IMR-90 (cell line): ENCODE results near the gene DYRK3. TPM values are rescaled to one million over a fixed set of nuclear protein-coding genes. Genes with fewer than 3 reads are reported as not detected.
"Not testable (repeated sequence)": the region's sequence is repeated elsewhere in the genome, so short reads cannot be mapped to it uniquely, and the experiment has no call there.

Source experiments
- ATAC-seq: fragments of 200-7000 bp; cut with Tn5 transposase; 2 replicates; pipeline ENCODE4 v1.9.1; 2020; ENCODE audit warnings: low read depth, mild to moderate bottlenecking, moderate library complexity
- BruUV-seq: library from RNA; stranded (reverse); fragments of 400-500 nt; replicated peaks from 2 replicates; lab custom pipeline; 2021; lab: Mats Ljungman, UMichigan
- CTCF ChIA-PET: fragments of 300-600 bp; formaldehyde crosslinking; extraction: SDS; loops from one replicate; lab custom pipeline; 2021; ENCODE audit warnings: antibody characterized with exemption; lab: Yijun Ruan, JAX
- POLR2A ChIA-PET: fragments of 300-600 bp; sonication (Branson Sonifier 250); formaldehyde crosslinking; loops from one replicate; lab custom pipeline; 2022; ENCODE audit warnings: antibody characterized with exemption; ENCODE audit not compliant: unreplicated experiment; lab: Charles Lee
- DNase-seq: peaks from one replicate; pipeline ENCODE4 v3.0.0; 2013
- H2AFZ ChIP-seq: replicated peaks from 2 replicates; pipeline ENCODE3; 2013; ENCODE audit warnings: low read length, mild to moderate bottlenecking; ENCODE audit not compliant: poor library complexity
- H2AK5ac ChIP-seq: 2 replicates; pipeline ENCODE4 v1.6.1; 2013; ENCODE audit warnings: low read depth, low read length, inconsistent platforms
- H2AK9ac ChIP-seq: replicated peaks from 2 replicates; pipeline ENCODE3; 2013; ENCODE audit warnings: mild to moderate bottlenecking, low read depth, low read length, moderate library complexity; ENCODE audit not compliant: poor library complexity
- H2BK120ac ChIP-seq: 2 replicates; pipeline ENCODE4 v1.6.1; 2013; ENCODE audit warnings: low read depth, low read length, inconsistent platforms
- H2BK15ac ChIP-seq: 3 replicates; pipeline ENCODE4 v1.6.1; 2013; ENCODE audit warnings: low read depth, low read length, inconsistent platforms
- H2BK20ac ChIP-seq: 2 replicates; pipeline ENCODE4 v1.6.1; 2013; ENCODE audit warnings: low read depth, mild to moderate bottlenecking, inconsistent platforms, low read length, moderate library complexity
- H2BK5ac ChIP-seq: 2 replicates; pipeline ENCODE4 v1.6.1; 2013; ENCODE audit warnings: mild to moderate bottlenecking, low read depth, low read length, inconsistent platforms; ENCODE audit not compliant: poor library complexity, severe bottlenecking
- H3K14ac ChIP-seq: replicated peaks from 2 replicates; pipeline ENCODE4 v1.6.1; 2013; ENCODE audit warnings: low read depth, low read length, inconsistent platforms
- H3K18ac ChIP-seq: 2 replicates; pipeline ENCODE4 v1.6.1; 2013; ENCODE audit warnings: low read depth, low read length, control low read depth
- H3K23ac ChIP-seq: 2 replicates; pipeline ENCODE4 v1.6.1; 2013; ENCODE audit warnings: low read depth, low read length, inconsistent platforms
- H3K27ac ChIP-seq: 2 replicates; pipeline ENCODE4 v1.5.1; 2013; ENCODE audit warnings: mild to moderate bottlenecking, control low read depth, low read length; ENCODE audit not compliant: insufficient read depth
- H3K27me3 ChIP-seq: 2 replicates; pipeline ENCODE4 v1.6.1; 2013; ENCODE audit warnings: low read length; ENCODE audit not compliant: control insufficient read depth, insufficient read depth
- H3K36me3 ChIP-seq: 2 replicates; pipeline ENCODE4 v1.6.1; 2013; ENCODE audit warnings: low read length, mixed read lengths; ENCODE audit not compliant: control insufficient read depth, insufficient read depth
- H3K4ac ChIP-seq: 2 replicates; pipeline ENCODE4 v1.6.1; 2013; ENCODE audit warnings: low read depth, low read length, inconsistent platforms
- H3K4me1 ChIP-seq: 2 replicates; pipeline ENCODE4 v1.6.1; 2013; ENCODE audit warnings: low read length, mixed read lengths; ENCODE audit not compliant: control insufficient read depth, insufficient read depth
- H3K4me2 ChIP-seq: 2 replicates; pipeline ENCODE4 v1.6.1; 2013; ENCODE audit warnings: low read depth, mild to moderate bottlenecking, control low read depth, low read length, moderate library complexity
- H3K4me3 ChIP-seq: 2 replicates; pipeline ENCODE4 v1.5.1; 2013; ENCODE audit warnings: low read depth, mild to moderate bottlenecking, control low read depth, low read length, moderate library complexity; ENCODE audit not compliant: insufficient read depth
- H3K56ac ChIP-seq: 2 replicates; pipeline ENCODE4 v1.6.1; 2013; ENCODE audit warnings: low read length, inconsistent platforms; ENCODE audit not compliant: insufficient read depth; ENCODE audit errors: extremely low read depth
- H3K79me1 ChIP-seq, 2 experiments: 2 replicates each; pipeline ENCODE4 v1.6.1; 2013; ENCODE audit warnings: low read length in 2 of 2, inconsistent platforms in 1 of 2, low read depth in 1 of 2
- H3K9ac ChIP-seq: 2 replicates; pipeline ENCODE4 v1.6.1; 2013; ENCODE audit warnings: low read depth, low read length, control low read depth
- H3K9me1 ChIP-seq: 2 replicates; pipeline ENCODE4 v1.6.1; 2013; ENCODE audit warnings: low read length, inconsistent platforms; ENCODE audit not compliant: insufficient read depth
- H3K9me3 ChIP-seq: 2 replicates; pipeline ENCODE4 v1.6.1; 2013; ENCODE audit warnings: low read length; ENCODE audit not compliant: control insufficient read depth, insufficient read depth
- H4K20me1 ChIP-seq: 2 replicates; pipeline ENCODE4 v1.6.1; 2013; ENCODE audit warnings: low read length, inconsistent platforms; ENCODE audit not compliant: insufficient read depth
- H4K5ac ChIP-seq: 2 replicates; pipeline ENCODE4 v1.6.1; 2013; ENCODE audit warnings: mild to moderate bottlenecking, low read depth, low read length, control low read depth
- H4K8ac ChIP-seq, 2 experiments: 2 replicates each; pipeline ENCODE4 v1.6.1; 2013; ENCODE audit warnings: low read depth in 2 of 2, low read length in 2 of 2, control low read depth in 1 of 2, inconsistent platforms in 1 of 2
- H4K91ac ChIP-seq: 2 replicates; pipeline ENCODE4 v1.6.1; 2013; ENCODE audit warnings: low read depth, low read length, inconsistent platforms; ENCODE audit not compliant: insufficient read depth
- CEBPB ChIP-seq: IDR thresholded peaks from 2 replicates; pipeline ENCODE4 v1.6.1; 2012; ENCODE audit warnings: low read depth, low read length, improper control_type of control experiment
- RFX5 ChIP-seq: IDR thresholded peaks from 2 replicates; pipeline ENCODE4 v1.8.0; 2012; ENCODE audit warnings: low read depth, mild to moderate bottlenecking, low read length, moderate library complexity
- WGBS, 2 experiments: methylation state at CpG; one replicate each; pipeline versions ENCODE4 v1.1.5 to v1.1.7; 2013; ENCODE audit warnings: missing lambda C conversion rate in 2 of 2; ENCODE audit not compliant: insufficient read length in 1 of 2; ENCODE audit errors: extremely low coverage in 2 of 2; 5-methylcytosine and 5-hydroxymethylcytosine counted together
- dilution Hi-C: fragments of 300-500 bp; cut with HindIII; formaldehyde crosslinking; loops from one replicate; pipeline ENCODE4 v1.14.3; 2018; ENCODE audit warnings: low sequenced_read_pairs; ENCODE audit not compliant: unreplicated experiment
- in situ Hi-C: fragments of 300-500 bp; cut with MboI; formaldehyde crosslinking; loops from 3 replicates; pipeline ENCODE4 v1.14.3; 2019; ENCODE audit warnings: low sequenced_read_pairs, inconsistent platforms, mixed read lengths
- intact Hi-C: fragments of 100-400 bp; cut with micrococcal nuclease; formaldehyde crosslinking; loops from 2 replicates; pipeline ENCODE4 v1.10.0; 2022
- polyA plus RNA-seq, 3 experiments: library from polyadenylated mRNA; depleted of rRNA; stranded (reverse); fragments of >200 nt; gene quantifications; 2 replicates each; pipeline ENCODE4 v1.2.3, GENCODE V29; 2012; ENCODE audit warnings: low replicate concordance in 1 of 3
- total RNA-seq: library from RNA; depleted of rRNA; stranded (reverse); fragments of >200 nt; gene quantifications from 2 replicates; pipeline ENCODE4 v1.2.3, GENCODE V29; 2012

The DYRK3 gene
- total and polyA plus RNA-seq, 2 of the 4 experiments (the other 2 are of a cell fraction): 5.5 to 22.0 TPM

GRCh38 chr1:206637605-206638004, 2.3 kb downstream of the DYRK3 start:
- Histone ChIP-seq H4K8ac (no peak overlapping the region), H2AFZ (no peak overlapping the region), H4K20me1 (no peaks in the 10 kb centered on the region), H3K4ac (no peak overlapping the region), H4K5ac (no peak overlapping the region), H3K56ac (no peak overlapping the region), H3K14ac (no peak overlapping the region), H2BK20ac (no peak overlapping the region), H2BK120ac (no peak overlapping the region), H3K4me2 (no peak overlapping the region; the same call in 1 of the 2 replicates), H4K91ac (no peak overlapping the region), H3K36me3 (no peaks in the 10 kb centered on the region; the same call in 1 of the 2 replicates), H3K27me3 (no peaks in the 10 kb centered on the region), H3K18ac (no peak overlapping the region), H3K4me3 (no peak overlapping the region), H2BK5ac (no peak overlapping the region), H2AK9ac (no peak overlapping the region), H3K23ac (no peak overlapping the region), H2AK5ac (no peak overlapping the region), H3K79me1 (peaks cover 3 to 25% of the 10 kb centered on the region in 2 experiments), H3K4me1 (peaks cover 8% of the 10 kb centered on the region), H3K9me3 (no peaks in the 10 kb centered on the region), H3K9me1 (0 out of 2 replicates have a peak, but pooled peaks cover 3% of the 10 kb centered on the region), H3K27ac (no peak overlapping the region), H3K9ac (no peak overlapping the region), H2BK15ac (no peak overlapping the region)
- ChIA-PET POLR2A (no interaction called here), CTCF (interaction anchor here (1.7 kb wide), 1 partner anchor 26 kb away, joined by 7 read pairs; no protein-coding TSS in a partner anchor)
- TF ChIP-seq CEBPB (no peak), RFX5 (no peak)
- dilution Hi-C loops (no loop called here), in situ Hi-C loops (no loop called here), intact Hi-C loops (loop anchor here (10.0 kb wide), 1 partner anchor 347 kb away; no protein-coding TSS in a partner anchor)
- DNase-seq: no peak
- ATAC-seq: no peak
- BruUV-seq: no TSS peak

- H4K20me1 ChIP-seq, POLR2A ChIA-PET, H3K4me1 ChIP-seq, intact Hi-C loops, H3K9me1 ChIP-seq, H3K56ac ChIP-seq, H3K9me3 ChIP-seq, H4K91ac ChIP-seq, H4K5ac ChIP-seq, BruUV-seq, H3K9ac ChIP-seq, H3K14ac ChIP-seq, H2BK15ac ChIP-seq, DNase-seq, H2BK5ac ChIP-seq, H3K18ac ChIP-seq, H2BK120ac ChIP-seq, H2AK5ac ChIP-seq, H4K8ac ChIP-seq, H3K23ac ChIP-seq, H3K27ac ChIP-seq, dilution Hi-C loops, H3K4ac ChIP-seq, ATAC-seq, CTCF ChIA-PET, H3K4me2 ChIP-seq, H3K4me3 ChIP-seq, H2BK20ac ChIP-seq, H2AK9ac ChIP-seq, H3K27me3 ChIP-seq, H2AFZ ChIP-seq, in situ Hi-C loops, H3K36me3 ChIP-seq: not testable (repeated sequence)
- peaks cover 3 to 20% of the 10 kb centered on the region in 2 experiments; a peak in 3 of 4 replicates for H3K79me1 ChIP-seq
- no CpG with 5 or more reads among the region's 2 CpGs for WGBS, 2 experiments
These were observed 6.7 kb downstream of the DYRK3 start for GRCh38 chr1:206642074-206642473.
